Neuronal stem cell (in vitro differentiated cells): ENCODE measurements around the gene UTRN.

Experiments
- DNase-seq: peaks from one replicate; pipeline ENCODE4 v3.0.0-alpha.2; 2013; ENCODE audit warnings: low spot score
- H2AFZ ChIP-seq: one replicate; pipeline ENCODE4 v1.6.1; 2013; ENCODE audit warnings: mild to moderate bottlenecking, low read length, inconsistent platforms
- H2AK5ac ChIP-seq: 2 replicates; pipeline ENCODE4 v1.6.1; 2013; ENCODE audit warnings: low read depth, mild to moderate bottlenecking, inconsistent platforms, low read length, moderate library complexity, mixed read lengths
- H2BK120ac ChIP-seq: 2 replicates; pipeline ENCODE4 v1.6.1; 2013; ENCODE audit warnings: low read depth, mild to moderate bottlenecking, inconsistent platforms, low read length, moderate library complexity, mixed read lengths
- H2BK12ac ChIP-seq: one replicate; pipeline ENCODE4 v1.6.1; 2013; ENCODE audit warnings: low read length, inconsistent platforms
- H2BK15ac ChIP-seq: 2 replicates; pipeline ENCODE4 v1.6.1; 2013; ENCODE audit warnings: mild to moderate bottlenecking, low read length, inconsistent platforms, mixed read lengths
- H2BK5ac ChIP-seq: one replicate; pipeline ENCODE4 v1.6.1; 2013; ENCODE audit warnings: inconsistent platforms, mild to moderate bottlenecking, low read length, moderate library complexity
- H3K14ac ChIP-seq: one replicate; pipeline ENCODE4 v1.6.1; 2013; ENCODE audit warnings: low read length, inconsistent platforms
- H3K18ac ChIP-seq: 2 replicates; pipeline ENCODE4 v1.6.1; 2013; ENCODE audit warnings: low read length, inconsistent platforms
- H3K23ac ChIP-seq: 2 replicates; pipeline ENCODE4 v1.6.1; 2013; ENCODE audit warnings: low read depth, mild to moderate bottlenecking, mixed read lengths, low read length, inconsistent platforms; ENCODE audit not compliant: poor library complexity
- H3K27ac ChIP-seq: replicated peaks from 3 replicates; pipeline ENCODE4 v1.5.1; 2013; ENCODE audit warnings: low read length, inconsistent platforms
- H3K27me3 ChIP-seq, 3 experiments: 2 replicates each; pipeline ENCODE4 v1.6.1; 2013; ENCODE audit warnings: low read length in 3 of 3, mild to moderate bottlenecking in 2 of 3, inconsistent platforms in 1 of 3, low read depth in 1 of 3, mixed read lengths in 1 of 3, moderate library complexity in 1 of 3; ENCODE audit not compliant: control insufficient read depth in 3 of 3, insufficient read depth in 3 of 3
- H3K36me3 ChIP-seq, 2 donors: replicated peaks in 1 of 2; 2 replicates each; pipeline ENCODE4 v1.6.1; 2013; ENCODE audit warnings: low read length in 2 of 2; ENCODE audit not compliant: control insufficient read depth in 2 of 2, insufficient read depth in 2 of 2
- H3K4ac ChIP-seq: 2 replicates; pipeline ENCODE4 v1.6.1; 2013; ENCODE audit warnings: inconsistent platforms, mild to moderate bottlenecking, low read length, moderate library complexity
- H3K4me1 ChIP-seq, 2 donors: 1 replicate in 1 of 2; 2 replicates in 1 of 2; pipeline ENCODE4 v1.6.1; 2013; ENCODE audit warnings: low read length in 2 of 2, low read depth in 1 of 2; ENCODE audit not compliant: control insufficient read depth in 2 of 2, insufficient read depth in 1 of 2
- H3K4me2 ChIP-seq: one replicate; pipeline ENCODE4 v1.6.1; 2013; ENCODE audit warnings: mild to moderate bottlenecking, low read length, inconsistent platforms; ENCODE audit not compliant: insufficient read depth, poor library complexity, severe bottlenecking
- H3K4me3 ChIP-seq, 2 donors: 2 replicates each; pipeline ENCODE4 v1.5.1; 2013; ENCODE audit warnings: low read length in 2 of 2, mild to moderate bottlenecking in 2 of 2, inconsistent platforms in 1 of 2, moderate library complexity in 1 of 2
- H3K79me1 ChIP-seq: one replicate; pipeline ENCODE4 v1.6.1; 2013; ENCODE audit warnings: low read depth, mild to moderate bottlenecking, inconsistent platforms, low read length, moderate library complexity
- H3K9ac ChIP-seq: one replicate; pipeline ENCODE4 v1.6.1; 2013; ENCODE audit warnings: mild to moderate bottlenecking, low read depth, low read length, inconsistent platforms; ENCODE audit not compliant: poor library complexity
- H3K9me3 ChIP-seq, 2 donors: replicated peaks in 1 of 2; 2 replicates each; pipeline versions ENCODE3 to v1.6.1; 2013; ENCODE audit warnings: low read length in 2 of 2, mild to moderate bottlenecking in 2 of 2, inconsistent platforms in 1 of 2, low read depth in 1 of 2, mixed read lengths in 1 of 2, moderate library complexity in 1 of 2; ENCODE audit not compliant: control insufficient read depth in 2 of 2, insufficient read depth in 1 of 2
- H4K8ac ChIP-seq: one replicate; pipeline ENCODE4 v1.6.1; 2013; ENCODE audit warnings: low read depth, mild to moderate bottlenecking, inconsistent platforms, low read length, moderate library complexity
- H4K91ac ChIP-seq: one replicate; pipeline ENCODE4 v1.6.1; 2013; ENCODE audit warnings: low read length, low read depth, mild to moderate bottlenecking, inconsistent platforms; ENCODE audit not compliant: poor library complexity
- WGBS, 2 donors: extraction: QIAGEN DNeasy Blood & Tissue Kit; methylation state at CpG; one replicate each; pipeline ENCODE4 v1.1.7; 2013; ENCODE audit warnings: missing lambda C conversion rate in 2 of 2, mixed read lengths in 1 of 2; ENCODE audit not compliant: insufficient read length in 2 of 2, insufficient replicate concordance in 1 of 2; ENCODE audit errors: extremely low coverage in 2 of 2; 5-methylcytosine and 5-hydroxymethylcytosine counted together

The UTRN gene

DNA sequence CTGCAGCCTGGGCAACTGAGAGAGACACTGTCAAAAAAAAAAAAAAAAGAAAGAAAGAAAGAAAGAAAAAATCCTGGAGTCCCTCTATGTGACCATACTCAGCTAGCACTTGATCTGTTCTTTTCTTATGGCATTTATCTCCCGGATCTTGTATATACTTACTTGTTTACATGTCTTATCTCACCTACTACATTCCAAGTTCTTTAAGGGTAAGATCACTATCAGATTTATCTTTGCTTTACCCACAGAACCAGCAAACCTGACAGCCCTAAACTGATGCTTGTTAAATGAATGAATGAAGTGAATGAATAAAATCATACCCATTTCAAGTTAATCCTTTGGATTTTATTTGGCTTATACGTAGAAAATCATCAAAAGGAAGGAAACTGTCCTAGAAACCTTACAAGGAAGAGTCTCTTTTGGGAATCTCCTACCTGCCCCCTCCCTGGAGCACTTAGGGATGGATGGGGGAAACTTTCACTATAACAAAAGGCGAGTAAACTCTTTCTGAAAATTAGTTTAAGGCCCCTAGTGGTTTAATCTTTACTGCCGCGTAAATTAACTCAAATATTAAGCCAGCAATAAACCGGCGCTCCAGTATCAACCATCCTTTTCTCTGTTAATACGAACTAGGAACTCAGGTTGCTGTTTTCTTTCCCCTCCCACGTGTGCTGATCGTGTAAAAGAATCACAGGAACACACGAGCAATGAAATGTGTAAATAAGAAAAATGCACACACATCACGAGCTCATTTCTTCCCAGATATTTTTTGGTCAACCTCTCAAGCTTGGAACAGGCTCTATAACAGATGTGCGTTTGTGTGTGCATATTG, 1.3 kb upstream of the UTRN start:
- no CpG with 5 or more reads among the region's 13 CpGs for WGBS, 2 donors
- no peak overlapping the region for H3K4ac ChIP-seq
- no peak overlapping the region for H3K18ac ChIP-seq

DNA sequence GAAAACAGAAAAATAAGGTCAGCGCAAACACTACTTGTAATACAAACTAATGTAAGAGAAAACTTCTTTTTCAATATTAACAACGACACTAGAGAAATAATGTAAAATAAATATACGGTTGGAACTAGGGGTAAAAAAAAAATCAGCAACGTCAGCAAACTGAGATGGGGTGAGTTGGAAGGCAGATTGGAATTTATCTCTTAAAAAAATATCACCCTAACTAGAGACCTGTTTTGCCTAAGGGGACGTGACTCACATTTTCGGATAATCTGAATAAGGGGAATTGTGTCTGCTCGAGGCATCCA, 705 bp upstream of the UTRN start:
- Histone ChIP-seq H4K91ac (no peak overlapping the region), H2BK120ac (no peak overlapping the region), H3K9ac (no peak overlapping the region), H2BK15ac (no peak overlapping the region), H3K18ac (peak overlapping the region; percentile 100), H2AK5ac (no peak overlapping the region), H3K27ac (peak overlapping the region; percentile 99), H2BK5ac (no peak overlapping the region), H3K14ac (no peak overlapping the region), H3K36me3 (no peaks in the 10 kb centered on the region), H3K27me3 (no peaks in the 10 kb centered on the region), H4K8ac (no peak overlapping the region), H3K79me1 (peaks cover 12% of the 10 kb centered on the region), H3K4me3 (peak overlapping the region; percentile 93 to 98), H3K4ac (no peak overlapping the region), H2BK12ac (no peak overlapping the region), H3K4me1 (peaks cover 2 to 6% of the 10 kb centered on the region in 2 donors), H3K4me2 (peak overlapping the region; percentile 81), H2AFZ (peak overlapping the region; percentile 99), H3K9me3 (peaks cover 0 to 5% of the 10 kb centered on the region in 2 donors), H3K23ac (no peak overlapping the region)
- no CpG with 5 or more reads among the region's 7 CpGs for WGBS, 2 donors
- DNase-seq: no peak

More for the DNA sequence above, 1.3 kb upstream of the UTRN start:
- Histone ChIP-seq H3K4me1 (peaks cover 5 to 7% of the 10 kb centered on the region in 2 donors), H2BK5ac (no peak overlapping the region), H2AK5ac (no peak overlapping the region), H2AFZ (peak overlapping the region; percentile 99), H3K9me3 (peaks cover 0 to 6% of the 10 kb centered on the region in 2 donors), H4K91ac (no peak overlapping the region), H2BK12ac (no peak overlapping the region), H3K4me3 (peak overlapping the region; percentile 70 to 98), H3K23ac (no peak overlapping the region), H3K27me3 (no peaks in the 10 kb centered on the region), H3K27ac (no peak overlapping the region), H2BK120ac (no peak overlapping the region), H3K36me3 (no peaks in the 10 kb centered on the region), H4K8ac (no peak overlapping the region), H3K4me2 (peak overlapping the region; percentile 57), H3K79me1 (peaks cover 12% of the 10 kb centered on the region), H2BK15ac (no peak overlapping the region), H3K14ac (no peak overlapping the region), H3K9ac (no peak overlapping the region)
- DNase-seq: no peak

DNA sequence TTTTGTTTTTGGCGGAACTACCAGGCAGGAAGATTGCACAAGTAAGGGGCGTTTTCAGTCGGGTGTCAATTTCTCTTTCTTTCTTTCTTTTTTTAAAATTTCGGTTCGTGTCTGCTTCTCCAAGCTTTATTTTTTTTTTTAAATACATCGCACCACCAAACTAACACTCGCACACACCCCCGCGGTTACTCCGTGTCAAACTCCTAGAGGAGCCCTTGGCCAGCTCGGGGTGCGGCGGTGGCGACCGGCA, 338 bp downstream of the UTRN start:
- Histone ChIP-seq H3K9ac (peak overlapping the region; percentile 94), H2BK12ac (peak overlapping the region; percentile 82), H4K91ac (no peak overlapping the region), H3K4ac (no peak overlapping the region), H3K18ac (peak overlapping the region; percentile 100), H3K4me1 (peaks cover 2 to 6% of the 10 kb centered on the region in 2 donors), H3K79me1 (peaks cover 12% of the 10 kb centered on the region), H3K36me3 (no peaks in the 10 kb centered on the region), H2AK5ac (peak overlapping the region; percentile 1), H3K9me3 (no peaks in the 10 kb centered on the region), H3K4me3 (peak overlapping the region; percentile 93 to 98), H2BK120ac (no peak overlapping the region), H3K23ac (peak overlapping the region; percentile 37), H4K8ac (no peak overlapping the region), H2AFZ (peak overlapping the region; percentile 99), H3K14ac (peak overlapping the region; percentile 94), H3K4me2 (peak overlapping the region; percentile 81), H3K27me3 (no peaks in the 10 kb centered on the region), H2BK5ac (peak overlapping the region; percentile 46), H2BK15ac (no peak overlapping the region), H3K27ac (peak overlapping the region; percentile 99)
- DNase-seq: no peak
- WGBS, 2 donors: no CpG with 5 or more reads among the region's 15 CpGs

- Histone ChIP-seq H3K9me3 (no peaks in the 10 kb centered on the region), H3K4me2 (peak overlapping the region; percentile 81), H2BK120ac (peak overlapping the region; percentile 95), H2BK12ac (peak overlapping the region; percentile 82), H2BK15ac (peak overlapping the region; percentile 65), H3K9ac (peak overlapping the region; percentile 94), H3K79me1 (peaks cover 12% of the 10 kb centered on the region), H3K23ac (peak overlapping the region; percentile 37), H3K14ac (peak overlapping the region; percentile 94), H3K27ac (peak overlapping the region; percentile 99), H3K4ac (no peak overlapping the region), H4K91ac (no peak overlapping the region), H4K8ac (no peak overlapping the region), H3K27me3 (no peaks in the 10 kb centered on the region), H3K4me1 (peaks cover 2 to 6% of the 10 kb centered on the region in 2 donors), H2AK5ac (peak overlapping the region; percentile 1), H3K18ac (peak overlapping the region; percentile 97), H3K36me3 (peaks cover under 1% of the 10 kb centered on the region in 2 donors), H2BK5ac (peak overlapping the region; percentile 46), H3K4me3 (peak overlapping the region; percentile 93 to 98), H2AFZ (peak overlapping the region; percentile 99)
- no CpG with 5 or more reads among the region's 51 CpGs for WGBS, 2 donors
- DNase-seq: no peak
These were observed 815 bp downstream of the UTRN start for GRCh38 chr6:144285798-144286502.
